ENCODE data around the gene CSTB. TPM values are rescaled to one million over a fixed set of nuclear protein-coding genes. Genes with fewer than 3 reads are reported as not detected.

The CSTB gene
- total and polyA plus RNA-seq, 2 donors (not counting 3 experiments of a cell fraction or from before 2014, with no cell fraction given) = 65.8 to 83.7 TPM

GRCh38 chr21:43797415-43797814, 21.3 kb upstream of the CSTB start:
- Histone ChIP-seq H3K27me3 (ENCODE audit: control insufficient read depth in 2 of 2, insufficient read depth in 2 of 2, low read length in 2 of 2) (no peaks in the 10 kb centered on the region), H2AFZ (ENCODE audit: low read depth, low read length) (no peak overlapping the region), H3K4me3 (replicated peaks in 1 of 3; ENCODE audit: insufficient read depth in 1 of 3, low read depth in 1 of 3, low read length in 3 of 3) (no peak overlapping the region), H3K9me1 (replicated peaks; ENCODE audit: control insufficient read depth, extremely low read depth, insufficient read depth, low read length) (no peaks in the 10 kb centered on the region), H4K20me1 (replicated peaks; ENCODE audit: control insufficient read depth, extremely low read depth, insufficient read depth, low read length) (no peaks in the 10 kb centered on the region), H3K9ac (replicated peaks; ENCODE audit: extremely low read depth, insufficient read depth, low read length) (no peak overlapping the region), H3K4me2 (ENCODE audit: insufficient read depth, low read length) (no peak overlapping the region), H3K79me2 (ENCODE audit: control insufficient read depth, insufficient read depth, low read length) (peaks cover 23% of the 10 kb centered on the region), H3K4me1 (ENCODE audit: control insufficient read depth, extremely low read depth, insufficient read depth, low read length) (no peaks in the 10 kb centered on the region), H3K27ac (ENCODE audit: insufficient read depth, low read depth, low read length) (no peak overlapping the region), H3K9me3 (replicated peaks; ENCODE audit: control insufficient read depth, insufficient read depth, low read length) (no peaks in the 10 kb centered on the region), H3K36me3 (ENCODE audit: control insufficient read depth in 2 of 2, extremely low read depth in 1 of 2, insufficient read depth in 2 of 2, low read length in 2 of 2) (peaks cover 22 to 77% of the 10 kb centered on the region in 2 experiments)
- FAIRE-seq (no peak), DNase-seq (ENCODE audit: low read depth, low spot score) (no peak)
- BruUV-seq (replicated peaks) = no TSS peak
- dilution Hi-C loops (cut with MboI; ENCODE audit: extremely low pct_ligation_motif_present, low sequenced_read_pairs) = no loop called here
- no peak for TF ChIP-seq CTCF (IDR thresholded peaks at IDR 0.05; ENCODE audit: extremely low read depth in 1 of 2, insufficient read depth in 1 of 2, low read depth in 1 of 2, low read length in 2 of 2)
- TF ChIP-seq EZH2 (IDR thresholded peaks at IDR 0.05; ENCODE audit: borderline replicate concordance, low read depth, low read length, severe bottlenecking) = no peak
- TF ChIP-seq POLR2AphosphoS5 (IDR thresholded peaks at IDR 0.05; ENCODE audit: insufficient read depth, low read depth, low read length) = no peak
- TF ChIP-seq MYC (IDR thresholded peaks at IDR 0.05; ENCODE audit: low read depth, low read length) = no peak
- no peak for TF ChIP-seq FOS (IDR thresholded peaks at IDR 0.05; ENCODE audit: borderline replicate concordance, insufficient read depth, low read length)
- no peak for TF ChIP-seq MAX (IDR thresholded peaks at IDR 0.05; ENCODE audit: insufficient read depth, insufficient read length)
- TF ChIP-seq POLR2A (IDR thresholded peaks at IDR 0.05; ENCODE audit: low read depth, low read length) = no peak
- TF ChIP-seq JUN (IDR thresholded peaks at IDR 0.05; ENCODE audit: borderline replicate concordance, insufficient read depth, insufficient read length, low read depth) = no peak
- ChIA-PET CTCF (no interaction called here), POLR2A (no interaction called here)
- intact Hi-C loops (cut with micrococcal nuclease) = no loop called here
